HG02763 (cell line): ENCODE measurements around the gene SEMA5A.

Experiments
- ATAC-seq: cut with Tn5 transposase; IDR thresholded peaks from one replicate; pipeline ENCODE4 v1.9.1; 2021; ENCODE audit warnings: mild to moderate bottlenecking, moderate library complexity; ENCODE audit not compliant: unreplicated experiment

SEMA5A gene

GRCh38 chr5:9072701-9073100 lies 473.2 kb downstream of the SEMA5A start:
- no peak for ATAC-seq

- no peak for ATAC-seq
Observed at GRCh38 chr5:9071524-9071923, 474.4 kb downstream of the SEMA5A start.

- ATAC-seq = no peak
Observed at GRCh38 chr5:9071074-9071473, 474.8 kb downstream of the SEMA5A start.

- no peak for ATAC-seq
Observed at GRCh38 chr5:9069650-9070049, 476.2 kb downstream of the SEMA5A start.

GRCh38 chr5:9067154-9067553 lies 478.7 kb downstream of the SEMA5A start:
- ATAC-seq = no peak

GRCh38 chr5:9066349-9066748 lies 479.5 kb downstream of the SEMA5A start:
- no peak for ATAC-seq

- ATAC-seq = no peak
Observed at GRCh38 chr5:9063615-9064245, 482.1 kb downstream of the SEMA5A start.

GRCh38 chr5:9062873-9063272 lies 483.0 kb downstream of the SEMA5A start:
- no peak for ATAC-seq

- no peak for ATAC-seq
Observed at GRCh38 chr5:9059920-9060691, 485.8 kb downstream of the SEMA5A start.

GRCh38 chr5:9058666-9059065 lies 487.2 kb downstream of the SEMA5A start:
- ATAC-seq = no peak

- ATAC-seq = no peak
Observed at GRCh38 chr5:9058161-9058560, 487.7 kb downstream of the SEMA5A start.

- no peak for ATAC-seq
Observed at GRCh38 chr5:9057406-9058000, 488.4 kb downstream of the SEMA5A start.

- no peak for ATAC-seq
Observed at GRCh38 chr5:9056046-9056445, 489.8 kb downstream of the SEMA5A start.

- no peak for ATAC-seq
Observed at GRCh38 chr5:9054821-9055589, 490.9 kb downstream of the SEMA5A start.

- no peak for ATAC-seq
Observed at GRCh38 chr5:9054322-9054721, 491.6 kb downstream of the SEMA5A start.

GRCh38 chr5:9052421-9052820 lies 493.5 kb downstream of the SEMA5A start:
- ATAC-seq = no peak

- ATAC-seq = no peak
Observed at GRCh38 chr5:9051779-9052178, 494.1 kb downstream of the SEMA5A start.

GRCh38 chr5:9047932-9048331 lies 497.9 kb downstream of the SEMA5A start:
- ATAC-seq = no peak

- ATAC-seq = no peak
Observed at GRCh38 chr5:9046756-9047481, 499.0 kb downstream of the SEMA5A start.

GRCh38 chr5:9045946-9046345 lies 499.9 kb downstream of the SEMA5A start:
- ATAC-seq = no peak

- ATAC-seq = no peak
Observed at GRCh38 chr5:9042241-9042640, 503.6 kb downstream of the SEMA5A start.
